ENCODE data around the gene SBF1.
"Not testable (repeated sequence)": the region's sequence is repeated elsewhere in the genome, so short reads cannot be mapped to it uniquely, and the experiment has no call there.

SBF1 gene

GRCh38 chr22:50438305-50439275 is 36.2 kb downstream of the SBF1 start:
- peaks cover 0 to 84% (median 74%) of the 10 kb centered on the region in 5 donors for H3K36me3 ChIP-seq (ENCODE audit: control insufficient read depth in 5 of 5, insufficient read depth in 5 of 5, low read length in 5 of 5)
- H3K4me1 ChIP-seq (ENCODE audit: control insufficient read depth in 5 of 5, insufficient read depth in 5 of 5, low read length in 5 of 5): no peaks in the 10 kb centered on the region
- no peak overlapping the region for H3K9ac ChIP-seq (ENCODE audit: low read length in 5 of 5)
- H3K27me3 ChIP-seq (ENCODE audit: control insufficient read depth in 5 of 5, insufficient read depth in 4 of 5, low read length in 5 of 5): no peaks in the 10 kb centered on the region
- no peak overlapping the region for H3K4me3 ChIP-seq (ENCODE audit: low read depth in 1 of 5, low read length in 5 of 5)
- H3K27ac ChIP-seq (ENCODE audit: low read depth, low read length): no peak overlapping the region
- H3K9me3 ChIP-seq (ENCODE audit: control insufficient read depth in 5 of 5, low read length in 5 of 5): no peaks in the 10 kb centered on the region

- no peak overlapping the region for H3K4me3 ChIP-seq (ENCODE audit: low read depth in 1 of 5, low read length in 5 of 5)
These were observed 37.1 kb downstream of the SBF1 start for GRCh38 chr22:50437511-50438304.

GRCh38 chr22:50436841-50437341 is 37.9 kb downstream of the SBF1 start:
- Histone ChIP-seq H3K36me3 (ENCODE audit: control insufficient read depth in 5 of 5, insufficient read depth in 5 of 5, low read length in 5 of 5) (peaks cover 0 to 84% (median 82%) of the 10 kb centered on the region in 5 donors), H3K9me3 (ENCODE audit: control insufficient read depth in 5 of 5, low read length in 5 of 5) (no peaks in the 10 kb centered on the region), H3K4me1 (ENCODE audit: control insufficient read depth in 5 of 5, insufficient read depth in 5 of 5, low read length in 5 of 5) (no peaks in the 10 kb centered on the region), H3K4me3 (ENCODE audit: low read depth in 1 of 5, low read length in 5 of 5) (no peak overlapping the region), H3K9ac (ENCODE audit: low read length in 5 of 5) (no peak overlapping the region), H3K27me3 (ENCODE audit: control insufficient read depth in 5 of 5, insufficient read depth in 4 of 5, low read length in 5 of 5) (no peaks in the 10 kb centered on the region), H3K27ac (ENCODE audit: low read depth, low read length) (no peak overlapping the region)

More at GRCh38 chr22:50437511-50438304, 37.1 kb downstream of the SBF1 start:
- Histone ChIP-seq H3K9me3 (ENCODE audit: control insufficient read depth in 5 of 5, low read length in 5 of 5) (no peaks in the 10 kb centered on the region), H3K36me3 (ENCODE audit: control insufficient read depth in 5 of 5, insufficient read depth in 5 of 5, low read length in 5 of 5) (peaks cover 0 to 80% (median 75%) of the 10 kb centered on the region in 5 donors), H3K27me3 (ENCODE audit: control insufficient read depth in 5 of 5, insufficient read depth in 4 of 5, low read length in 5 of 5) (no peaks in the 10 kb centered on the region), H3K4me1 (ENCODE audit: control insufficient read depth in 5 of 5, insufficient read depth in 5 of 5, low read length in 5 of 5) (no peaks in the 10 kb centered on the region), H3K27ac (ENCODE audit: low read depth, low read length) (no peak overlapping the region), H3K9ac (ENCODE audit: low read length in 5 of 5) (no peak overlapping the region)

DNA sequence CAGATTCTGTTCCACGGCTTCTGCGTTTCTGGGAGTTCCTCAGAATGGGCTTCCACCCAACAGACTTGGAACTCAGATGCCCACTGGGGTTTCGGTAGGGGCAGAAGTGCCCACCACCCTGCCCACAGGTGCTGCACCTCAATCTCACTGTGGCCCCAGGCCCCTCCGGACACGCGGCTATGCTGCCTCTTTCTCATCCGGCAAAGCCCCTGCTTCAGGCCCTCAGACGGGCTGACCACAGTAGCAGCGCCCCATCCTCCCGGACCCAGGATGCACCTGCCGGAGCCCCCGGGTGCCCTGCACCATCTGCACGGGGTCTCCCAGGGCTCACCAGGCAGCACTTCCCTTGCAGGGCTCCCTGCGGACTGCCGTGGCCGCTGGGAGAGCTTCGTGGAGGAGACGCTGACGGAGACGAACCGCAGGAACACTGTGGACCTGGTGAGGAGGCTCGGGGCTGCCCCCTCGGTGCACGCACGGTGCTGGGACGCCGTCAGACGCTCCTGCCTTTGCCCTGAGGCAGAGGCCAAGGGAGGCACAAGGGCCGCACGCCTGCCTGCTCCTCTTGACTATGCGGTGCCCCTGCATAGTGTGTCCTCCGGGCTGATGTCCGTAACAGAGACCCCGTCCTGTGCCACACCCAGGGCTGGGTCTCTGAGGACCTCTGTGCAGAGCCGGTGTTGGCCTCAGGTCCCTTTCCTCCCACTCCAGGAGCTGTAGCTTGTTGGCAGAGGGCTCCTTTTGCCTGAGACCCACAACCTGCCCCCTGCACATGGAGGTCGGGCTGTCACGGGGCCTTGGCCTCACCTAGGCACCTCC is 38.6 kb downstream of the SBF1 start:
- peaks cover 0 to 84% (median 83%) of the 10 kb centered on the region in 5 donors for H3K36me3 ChIP-seq (ENCODE audit: control insufficient read depth in 5 of 5, insufficient read depth in 5 of 5, low read length in 5 of 5)
- H3K9ac ChIP-seq (ENCODE audit: low read length in 5 of 5): no peak overlapping the region
- no peak overlapping the region for H3K4me3 ChIP-seq (ENCODE audit: low read depth in 1 of 5, low read length in 5 of 5)
- H3K27me3 ChIP-seq (ENCODE audit: control insufficient read depth in 5 of 5, insufficient read depth in 4 of 5, low read length in 5 of 5): no peaks in the 10 kb centered on the region
- H3K9me3 ChIP-seq (ENCODE audit: control insufficient read depth in 5 of 5, low read length in 5 of 5): no peaks in the 10 kb centered on the region
- no peak overlapping the region for H3K27ac ChIP-seq (ENCODE audit: low read depth, low read length)
- H3K4me1 ChIP-seq (ENCODE audit: control insufficient read depth in 5 of 5, insufficient read depth in 5 of 5, low read length in 5 of 5): no peaks in the 10 kb centered on the region

GRCh38 chr22:50435291-50436014 is 39.4 kb downstream of the SBF1 start:
- peaks cover 0 to 83% (median 80%) of the 10 kb centered on the region in 5 donors for H3K36me3 ChIP-seq (ENCODE audit: control insufficient read depth in 5 of 5, insufficient read depth in 5 of 5, low read length in 5 of 5)
- H3K9ac ChIP-seq (ENCODE audit: low read length in 5 of 5): no peak overlapping the region
- H3K9me3 ChIP-seq (ENCODE audit: control insufficient read depth in 5 of 5, low read length in 5 of 5): no peaks in the 10 kb centered on the region
- H3K27me3 ChIP-seq (ENCODE audit: control insufficient read depth in 5 of 5, insufficient read depth in 4 of 5, low read length in 5 of 5): no peaks in the 10 kb centered on the region
- no peak overlapping the region for H3K4me3 ChIP-seq (ENCODE audit: low read depth in 1 of 5, low read length in 5 of 5)
- no peak overlapping the region for H3K27ac ChIP-seq (ENCODE audit: low read depth, low read length)
- H3K4me1 ChIP-seq (ENCODE audit: control insufficient read depth in 5 of 5, insufficient read depth in 5 of 5, low read length in 5 of 5): no peaks in the 10 kb centered on the region

- H3K36me3 ChIP-seq (ENCODE audit: control insufficient read depth in 5 of 5, insufficient read depth in 5 of 5, low read length in 5 of 5): peaks cover 0 to 83% (median 80%) of the 10 kb centered on the region in 5 donors
- H3K4me3 ChIP-seq (ENCODE audit: low read depth in 1 of 5, low read length in 5 of 5): no peak overlapping the region
- no peak overlapping the region for H3K27ac ChIP-seq (ENCODE audit: low read depth, low read length)
- H3K4me1 ChIP-seq (ENCODE audit: control insufficient read depth in 5 of 5, insufficient read depth in 5 of 5, low read length in 5 of 5): no peaks in the 10 kb centered on the region
- H3K9ac ChIP-seq (ENCODE audit: low read length in 5 of 5): no peak overlapping the region
- H3K27me3 ChIP-seq (ENCODE audit: control insufficient read depth in 5 of 5, insufficient read depth in 4 of 5, low read length in 5 of 5): no peaks in the 10 kb centered on the region
- no peaks in the 10 kb centered on the region for H3K9me3 ChIP-seq (ENCODE audit: control insufficient read depth in 5 of 5, low read length in 5 of 5)
These were observed 40.0 kb downstream of the SBF1 start for GRCh38 chr22:50434849-50435248.

- H3K36me3 ChIP-seq (ENCODE audit: control insufficient read depth in 5 of 5, insufficient read depth in 5 of 5, low read length in 5 of 5): peaks cover 2 to 82% (median 71%) of the 10 kb centered on the region in 5 donors
- not testable (repeated sequence) for H3K9ac ChIP-seq (ENCODE audit: low read length in 5 of 5); H3K4me3 ChIP-seq (ENCODE audit: low read depth in 1 of 5, low read length in 5 of 5); H3K27me3 ChIP-seq (ENCODE audit: control insufficient read depth in 5 of 5, insufficient read depth in 4 of 5, low read length in 5 of 5); H3K4me1 ChIP-seq (ENCODE audit: control insufficient read depth in 5 of 5, insufficient read depth in 5 of 5, low read length in 5 of 5); H3K9me3 ChIP-seq (ENCODE audit: control insufficient read depth in 5 of 5, low read length in 5 of 5); H3K27ac ChIP-seq (ENCODE audit: low read depth, low read length)
These were observed 41.8 kb downstream of the SBF1 start for GRCh38 chr22:50432877-50433510.

- no peaks in the 10 kb centered on the region for H3K27me3 ChIP-seq (ENCODE audit: control insufficient read depth in 5 of 5, insufficient read depth in 4 of 5, low read length in 5 of 5)
- no peaks in the 10 kb centered on the region for H3K4me1 ChIP-seq (ENCODE audit: control insufficient read depth in 5 of 5, insufficient read depth in 5 of 5, low read length in 5 of 5)
- no peak overlapping the region for H3K27ac ChIP-seq (ENCODE audit: low read depth, low read length)
- no peaks in the 10 kb centered on the region for H3K9me3 ChIP-seq (ENCODE audit: control insufficient read depth in 5 of 5, low read length in 5 of 5)
- peaks cover 2 to 81% (median 64%) of the 10 kb centered on the region in 5 donors for H3K36me3 ChIP-seq (ENCODE audit: control insufficient read depth in 5 of 5, insufficient read depth in 5 of 5, low read length in 5 of 5)
- no peak overlapping the region for H3K4me3 ChIP-seq (ENCODE audit: low read depth in 1 of 5, low read length in 5 of 5)
- no peak overlapping the region for H3K9ac ChIP-seq (ENCODE audit: low read length in 5 of 5)
These were observed 42.5 kb downstream of the SBF1 start for GRCh38 chr22:50432131-50432876.

Data from subcutaneous abdominal adipose tissue (tissue), 5 donors.